GM12878 (cell line): ENCODE results near the gene MGAT3. TPM values are rescaled to one million over a fixed set of nuclear protein-coding genes. Genes with fewer than 3 reads are reported as not detected.

Source experiments
- BACH1 ChIP-seq: fragments of 450-650 bp; IDR thresholded peaks from 2 replicates; pipeline ENCODE4 v1.6.1; 2017; ENCODE audit warnings: mild to moderate bottlenecking, borderline replicate concordance
- CREB1 ChIP-seq: IDR thresholded peaks from 2 replicates; pipeline ENCODE4 v1.6.1; 2012; ENCODE audit warnings: low read depth, mild to moderate bottlenecking, inconsistent platforms
- IKZF2 ChIP-seq, 2 experiments: fragments of 450-650 bp; IDR thresholded peaks; 2 replicates each; pipeline ENCODE4 v1.6.1; 2017; ENCODE audit warnings: mild to moderate bottlenecking in 2 of 2, moderate library complexity in 2 of 2
- KAT2A ChIP-seq: conservative IDR thresholded peaks from 2 replicates; pipeline ENCODE4 v1.6.1; 2011; ENCODE audit warnings: low read depth, low read length; ENCODE audit not compliant: control insufficient read depth
- LARP7 ChIP-seq: fragments of 450-650 bp; IDR thresholded peaks from 2 replicates; pipeline ENCODE4 v1.6.1; 2017; ENCODE audit warnings: mild to moderate bottlenecking
- MEF2A ChIP-seq: IDR thresholded peaks from 2 replicates; pipeline ENCODE4 v1.6.1; 2011; ENCODE audit warnings: low read depth, mild to moderate bottlenecking, low read length, moderate library complexity; ENCODE audit not compliant: insufficient read depth
- MTA2 ChIP-seq: fragments of 450-650 bp; IDR thresholded peaks from 2 replicates; pipeline ENCODE4 v1.6.1; 2016; ENCODE audit warnings: low read depth, mild to moderate bottlenecking, moderate library complexity
- NFIC ChIP-seq: IDR thresholded peaks from 2 replicates; pipeline ENCODE4 v1.6.1; 2012; ENCODE audit warnings: low read depth, mild to moderate bottlenecking, inconsistent platforms, low read length, moderate library complexity
- NR2C1 ChIP-seq: fragments of 450-650 bp; IDR thresholded peaks from 2 replicates; pipeline ENCODE4 v1.6.1; 2017; ENCODE audit warnings: antibody characterized with exemption, mild to moderate bottlenecking, moderate library complexity
- NR2F1 ChIP-seq: fragments of 450-650 bp; conservative IDR thresholded peaks from 2 replicates; pipeline ENCODE4 v1.6.1; 2017; ENCODE audit warnings: mild to moderate bottlenecking
- PML ChIP-seq: IDR thresholded peaks from 2 replicates; pipeline ENCODE4 v1.6.1; 2012; ENCODE audit warnings: low read length, inconsistent platforms
- RELA ChIP-seq: fragments of 450-650 bp; IDR thresholded peaks from 2 replicates; pipeline ENCODE4 v1.8.0; 2014; ENCODE audit warnings: borderline replicate concordance; ENCODE audit not compliant: partially characterized antibody
- RELB ChIP-seq: fragments of 450-650 bp; IDR thresholded peaks from 2 replicates; pipeline ENCODE4 v1.6.1; 2017; ENCODE audit warnings: low read depth, mild to moderate bottlenecking, moderate library complexity
- SMAD5 ChIP-seq: IDR thresholded peaks from 2 replicates; pipeline ENCODE4 v1.6.1; 2016; ENCODE audit warnings: antibody characterized with exemption, low read depth
- STAT3 ChIP-seq: IDR thresholded peaks from 2 replicates; pipeline ENCODE4 v1.6.1; 2011; ENCODE audit warnings: low read depth, low read length, improper control_type of control experiment
- USF1 ChIP-seq: IDR thresholded peaks from 2 replicates; pipeline ENCODE4 v1.6.1; 2011; ENCODE audit warnings: borderline replicate concordance, low read depth, mild to moderate bottlenecking, moderate library complexity, mixed read lengths, low read length; ENCODE audit not compliant: insufficient read depth; ENCODE audit errors: extremely low read length
- YBX1 ChIP-seq: fragments of 450-650 bp; IDR thresholded peaks from 2 replicates; pipeline ENCODE4 v1.6.1; 2016; ENCODE audit warnings: antibody characterized with exemption
- ZBTB40 ChIP-seq: fragments of 450-650 bp; IDR thresholded peaks from 2 replicates; pipeline ENCODE4 v1.6.1; 2016; ENCODE audit warnings: mild to moderate bottlenecking, moderate library complexity, borderline replicate concordance
- polyA plus RNA-seq, 11 experiments: library from polyadenylated mRNA; depleted of rRNA in 4 of 11; unstranded in 6 of 11; stranded (reverse) in 5 of 11; fragments of >200 nt; fragmentation: Nextera tagmentation in 4 of 11; fragmentation: Illumina TruSeq in 1 of 11; extraction: Ambion mirVana in 4 of 11; extraction: Trizol in 1 of 11; gene quantifications; 1 replicate in 1 of 11; 2 replicates in 10 of 11; pipeline versions ENCODE4 v1.2.1 to v1.2.3, GENCODE V29; 2011 to 2016; ENCODE audit warnings: inconsistent platforms in 2 of 11, missing spikeins in 2 of 11, low read depth in 1 of 11
- total RNA-seq, 4 experiments: library from RNA; depleted of rRNA in 3 of 4; stranded (reverse); fragments of >200 nt in 3 of 4; fragmentation: Illumina TruSeq in 1 of 4; extraction: Trizol in 1 of 4; gene quantifications; 2 replicates each; pipeline versions ENCODE4 v1.2.1 to v1.2.3, GENCODE V29; 2013 to 2021

Gene MGAT3
- total and polyA plus RNA-seq, 10 of the 15 experiments (the other 5 are each of a cell fraction or from before 2014, with no cell fraction given), result 0.32 to 40.2 (median 11.9) TPM

GRCh38 chr22:39502109-39502788 lies 45.4 kb downstream of the MGAT3 start, which contains the start of gene MIEF1 (continued):
- peak; percentile 92 for TF ChIP-seq ZBTB40
- TF ChIP-seq BACH1, result no peak
- peak; percentile 99 for TF ChIP-seq NR2C1
- peak; percentile 21; the same call in 1 of the 2 replicates for TF ChIP-seq LARP7
- no peak for TF ChIP-seq SMAD5
- TF ChIP-seq CREB1, result peak; percentile 76
- TF ChIP-seq NFIC, result no peak
- TF ChIP-seq USF1, result peak; percentile 68
- no peak for TF ChIP-seq KAT2A
- TF ChIP-seq RELA, result peak; percentile 22
- no peak for TF ChIP-seq PML
- TF ChIP-seq IKZF2 (IDR thresholded peaks at IDR 0.05), result no peak
- peak; percentile 70; the same call in 1 of the 2 replicates for TF ChIP-seq NR2F1
- TF ChIP-seq MEF2A, result 0 out of 2 replicates have a peak, but pooled peaks have one; percentile 37
- 0 out of 2 replicates have a peak, but pooled peaks have one; percentile 41 for TF ChIP-seq RELB
- TF ChIP-seq YBX1, result no peak
- no peak for TF ChIP-seq STAT3
- peak; percentile 67 for TF ChIP-seq MTA2
